HEK293T (cell line): ENCODE measurements around the gene APOBEC3B.
"Not testable (repeated sequence)": the region's sequence is repeated elsewhere in the genome, so short reads cannot be mapped to it uniquely, and the experiment has no call there.

Source experiments
- CTCF ChIA-PET: fragments of 350-600 bp; formaldehyde crosslinking; extraction: SDS; loops from one replicate; lab custom pipeline; 2021; ENCODE audit warnings: antibody characterized with exemption, inconsistent platforms; lab: Yijun Ruan, JAX
- POLR2A ChIA-PET: fragments of 350-600 bp; formaldehyde crosslinking; extraction: SDS; loops from one replicate; lab custom pipeline; 2020; ENCODE audit warnings: antibody characterized with exemption, inconsistent platforms; lab: Yijun Ruan, JAX
- DNase-seq: peaks from one replicate; pipeline ENCODE4 v3.0.0; 2012; ENCODE audit warnings: mixed read lengths; ENCODE audit errors: extremely low spot score
- ARNT ChIP-seq: fragments of 450-650 bp; IDR thresholded peaks from 2 replicates; pipeline ENCODE4 v1.6.1; 2017; ENCODE audit warnings: mild to moderate bottlenecking
- BHLHE40 ChIP-seq: fragments of 450-650 bp; IDR thresholded peaks from 2 replicates; pipeline ENCODE4 v1.6.1; 2016; ENCODE audit warnings: mild to moderate bottlenecking, moderate library complexity, borderline replicate concordance
- CTBP1 ChIP-seq: fragments of 450-650 bp; IDR thresholded peaks from 2 replicates; pipeline ENCODE4 v1.6.1; 2016; ENCODE audit warnings: borderline replicate concordance
- ELF4 ChIP-seq: fragments of 450-650 bp; IDR thresholded peaks from 2 replicates; pipeline ENCODE4 v1.6.1; 2017; ENCODE audit warnings: antibody characterized with exemption
- FOXA1 ChIP-seq: fragments of 450-650 bp; IDR thresholded peaks from 2 replicates; pipeline ENCODE4 v1.6.1; 2016; ENCODE audit warnings: mild to moderate bottlenecking
- FOXK2 ChIP-seq: fragments of 450-650 bp; IDR thresholded peaks from 2 replicates; pipeline ENCODE4 v1.6.1; 2016; ENCODE audit warnings: mild to moderate bottlenecking
- FOXM1 ChIP-seq: fragments of 450-650 bp; IDR thresholded peaks from 2 replicates; pipeline ENCODE4 v1.6.1; 2017; ENCODE audit warnings: mild to moderate bottlenecking, borderline replicate concordance
- HDGF ChIP-seq: fragments of 450-650 bp; IDR thresholded peaks from 2 replicates; pipeline ENCODE4 v1.6.1; 2017; ENCODE audit warnings: antibody characterized with exemption, borderline replicate concordance
- L3MBTL2 ChIP-seq: fragments of 450-650 bp; conservative IDR thresholded peaks from 2 replicates; pipeline ENCODE4 v1.6.1; 2016; ENCODE audit warnings: mild to moderate bottlenecking
- LEF1 ChIP-seq: fragments of 450-650 bp; IDR thresholded peaks from 2 replicates; pipeline ENCODE4 v1.6.1; 2017; ENCODE audit warnings: mild to moderate bottlenecking, borderline replicate concordance
- NFRKB ChIP-seq: fragments of 450-650 bp; IDR thresholded peaks from 2 replicates; pipeline ENCODE4 v1.6.1; 2016; ENCODE audit warnings: mild to moderate bottlenecking, moderate library complexity
- SP1 ChIP-seq: fragments of 450-650 bp; IDR thresholded peaks from 2 replicates; pipeline ENCODE4 v1.6.1; 2017
- SUZ12 ChIP-seq: fragments of 450-650 bp; IDR thresholded peaks from 2 replicates; pipeline ENCODE4 v1.6.1; 2016; ENCODE audit warnings: mild to moderate bottlenecking
- TARDBP ChIP-seq: fragments of 450-650 bp; IDR thresholded peaks from 2 replicates; pipeline ENCODE4 v1.6.1; 2016
- ZNF384 ChIP-seq: fragments of 450-650 bp; IDR thresholded peaks from 2 replicates; pipeline ENCODE4 v1.6.1; 2016
- TF ChIP-seq, protein P1 (sequence below): fragments of 450-650 bp; IDR thresholded peaks from 2 replicates; pipeline ENCODE4 v1.6.1; 2016

The APOBEC3B gene

GRCh38 chr22:39026509-39027150, 44.5 kb downstream of the APOBEC3B start:
- CTCF ChIA-PET = no interaction called here
- no peak for TF ChIP-seq L3MBTL2
- no peak for TF ChIP-seq ELF4
- TF ChIP-seq FOXM1 = no peak
- no peak for TF ChIP-seq FOXA1
- no peak for TF ChIP-seq LEF1
- no peak for TF ChIP-seq NFRKB
- no peak for TF ChIP-seq SUZ12
- no peak for TF ChIP-seq CTBP1
- TF ChIP-seq FOXK2 = no peak
- TF ChIP-seq BHLHE40 = no peak
- TF ChIP-seq, protein P1, sequence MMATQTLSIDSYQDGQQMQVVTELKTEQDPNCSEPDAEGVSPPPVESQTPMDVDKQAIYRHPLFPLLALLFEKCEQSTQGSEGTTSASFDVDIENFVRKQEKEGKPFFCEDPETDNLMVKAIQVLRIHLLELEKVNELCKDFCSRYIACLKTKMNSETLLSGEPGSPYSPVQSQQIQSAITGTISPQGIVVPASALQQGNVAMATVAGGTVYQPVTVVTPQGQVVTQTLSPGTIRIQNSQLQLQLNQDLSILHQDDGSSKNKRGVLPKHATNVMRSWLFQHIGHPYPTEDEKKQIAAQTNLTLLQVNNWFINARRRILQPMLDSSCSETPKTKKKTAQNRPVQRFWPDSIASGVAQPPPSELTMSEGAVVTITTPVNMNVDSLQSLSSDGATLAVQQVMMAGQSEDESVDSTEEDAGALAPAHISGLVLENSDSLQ = no peak
- TF ChIP-seq TARDBP = no peak
- no peak for TF ChIP-seq ARNT
- no peak for TF ChIP-seq ZNF384
- no peak for TF ChIP-seq HDGF
- no peak for TF ChIP-seq SP1
- POLR2A ChIA-PET = no interaction called here
- no peak for DNase-seq

- CTCF ChIA-PET = no interaction called here
- no peak for DNase-seq
- TF ChIP-seq ARNT (no peak), L3MBTL2 (no peak), HDGF (no peak), ZNF384 (no peak), ELF4 (no peak), BHLHE40 (no peak), FOXA1 (no peak), FOXM1 (no peak), CTBP1 (no peak), NFRKB (no peak), TARDBP (no peak), SP1 (no peak), FOXK2 (no peak)
- TF ChIP-seq, protein P1 = no peak
- POLR2A ChIA-PET = no interaction called here
Measured at GRCh38 chr22:39027717-39028116, 45.6 kb downstream of the APOBEC3B start.

GRCh38 chr22:39028281-39028680, 46.1 kb downstream of the APOBEC3B start:
- TF ChIP-seq FOXM1 (no peak), L3MBTL2 (no peak), NFRKB (no peak), LEF1 (no peak), SUZ12 (no peak), ARNT (no peak), HDGF (no peak), CTBP1 (no peak), ELF4 (no peak), TARDBP (no peak), FOXK2 (no peak), ZNF384 (no peak), SP1 (no peak), FOXA1 (no peak), BHLHE40 (no peak)
- TF ChIP-seq, protein P1 = no peak
- ChIA-PET POLR2A (interaction anchor here (1.1 kb wide), 1 partner anchor 60 kb away, joined by 3 read pairs; no protein-coding TSS in a partner anchor), CTCF (no interaction called here)
- DNase-seq = no peak

DNA sequence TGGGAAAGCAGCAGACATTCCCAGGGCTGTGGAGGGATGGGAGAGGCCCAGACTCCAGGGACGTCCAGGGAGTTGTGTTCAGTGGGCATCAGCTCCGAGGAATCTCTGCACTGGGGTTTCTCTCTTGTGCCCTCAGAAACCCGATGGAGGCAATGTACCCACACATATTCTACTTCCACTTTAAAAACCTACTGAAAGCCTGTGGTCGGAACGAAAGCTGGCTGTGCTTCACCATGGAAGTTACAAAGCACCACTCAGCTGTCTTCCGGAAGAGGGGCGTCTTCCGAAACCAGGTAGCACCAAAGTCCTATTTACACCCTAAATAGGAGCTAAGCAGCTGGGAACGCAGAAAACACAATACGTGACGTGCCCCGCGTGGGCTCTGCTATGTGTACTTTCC, 47.1 kb downstream of the APOBEC3B start:
- DNase-seq = no peak
- ChIA-PET CTCF (no interaction called here), POLR2A (interaction anchor here (1.1 kb wide), 1 partner anchor 59 kb away, joined by 3 read pairs; no protein-coding TSS in a partner anchor)
- TF ChIP-seq FOXK2 = no peak
- no peak for TF ChIP-seq ELF4
- TF ChIP-seq ARNT = no peak
- TF ChIP-seq SUZ12 = no peak
- TF ChIP-seq L3MBTL2 = no peak
- no peak for TF ChIP-seq LEF1

- DNase-seq = no peak
- ChIA-PET POLR2A (interaction anchor here (1.5 kb wide), 1 partner anchor 9 kb away, joined by 4 read pairs; no protein-coding TSS in a partner anchor), CTCF (no interaction called here)
- TF ChIP-seq ELF4 (no peak), HDGF (no peak), ARNT (no peak), TARDBP (no peak), L3MBTL2 (no peak)
Measured at GRCh38 chr22:39030705-39031104, 48.6 kb downstream of the APOBEC3B start.

DNA sequence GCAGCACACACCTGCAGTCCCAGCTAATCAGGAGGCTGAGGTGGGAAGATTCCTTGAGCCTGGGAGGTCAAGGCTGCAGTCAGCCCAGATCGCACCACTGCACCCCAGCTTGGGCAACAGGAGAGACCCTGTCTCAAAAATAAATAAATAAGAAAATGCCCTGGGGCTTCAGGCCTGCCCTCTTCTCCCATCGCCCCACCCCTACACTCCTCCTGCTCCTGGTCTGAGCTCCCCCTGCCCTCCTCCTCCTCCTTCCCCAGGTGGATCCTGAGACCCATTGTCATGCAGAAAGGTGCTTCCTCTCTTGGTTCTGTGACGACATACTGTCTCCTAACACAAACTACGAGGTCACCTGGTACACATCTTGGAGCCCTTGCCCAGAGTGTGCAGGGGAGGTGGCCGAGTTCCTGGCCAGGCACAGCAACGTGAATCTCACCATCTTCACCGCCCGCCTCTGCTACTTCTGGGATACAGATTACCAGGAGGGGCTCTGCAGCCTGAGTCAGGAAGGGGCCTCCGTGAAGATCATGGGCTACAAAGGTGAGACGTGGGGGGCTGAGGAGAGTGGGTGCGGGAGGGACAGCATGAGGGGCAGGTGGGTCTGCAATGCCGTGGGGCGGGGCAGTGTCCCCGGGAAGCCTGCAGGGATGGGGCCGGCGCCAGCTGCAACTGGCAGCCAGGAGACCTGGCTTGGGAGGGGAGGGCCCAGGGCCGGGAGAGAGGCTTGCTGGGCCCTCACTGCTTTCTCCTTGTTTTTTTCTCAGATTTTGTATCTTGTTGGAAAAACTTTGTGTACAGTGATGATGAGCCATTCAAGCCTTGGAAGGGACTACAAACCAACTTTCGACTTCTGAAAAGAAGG, 49.5 kb downstream of the APOBEC3B start:
- CTCF ChIA-PET, DNase-seq: not testable (repeated sequence)
- POLR2A ChIA-PET = interaction anchor here (1.5 kb wide), 1 partner anchor 8 kb away, joined by 4 read pairs; no protein-coding TSS in a partner anchor

- DNase-seq, CTCF ChIA-PET, POLR2A ChIA-PET: not testable (repeated sequence)
Measured at GRCh38 chr22:39037071-39037470, 54.9 kb downstream of the APOBEC3B start.
